KOPT-K1 (cell line): ENCODE results near the gene PRDM16.

Source experiments
- H3K27ac ChIP-seq: fragments of 200-600 bp; sonication (generic); 2 replicates; pipeline ENCODE4 v1.5.1; 2016; ENCODE audit warnings: antibody characterized with exemption, mild to moderate bottlenecking, low read depth, low read length; ENCODE audit not compliant: poor library complexity, severe bottlenecking
- H3K36me3 ChIP-seq: fragments of 200-600 bp; sonication (generic); 2 replicates; pipeline ENCODE4 v1.5.1; 2017; ENCODE audit warnings: antibody characterized with exemption, mild to moderate bottlenecking, low read length, moderate library complexity; ENCODE audit not compliant: insufficient read depth
- H3K9me3 ChIP-seq: fragments of 200-600 bp; sonication (generic); 2 replicates; pipeline ENCODE4 v1.5.1; 2017; ENCODE audit warnings: antibody characterized with exemption, low read length, mild to moderate bottlenecking; ENCODE audit not compliant: insufficient read depth, poor library complexity, severe bottlenecking

The PRDM16 gene

GRCh38 chr1:3175486-3175885 is 106.5 kb downstream of the PRDM16 start:
- Histone ChIP-seq H3K27ac (no peak overlapping the region), H3K36me3 (no peaks in the 10 kb centered on the region), H3K9me3 (peaks cover 6% of the 10 kb centered on the region)

GRCh38 chr1:3176028-3176427 is 107.0 kb downstream of the PRDM16 start:
- Histone ChIP-seq H3K36me3 (no peaks in the 10 kb centered on the region), H3K27ac (no peak overlapping the region), H3K9me3 (peaks cover 12% of the 10 kb centered on the region)

GRCh38 chr1:3176820-3177219 is 107.8 kb downstream of the PRDM16 start:
- no peak overlapping the region for H3K27ac ChIP-seq
- H3K9me3 ChIP-seq = peaks cover 20% of the 10 kb centered on the region
- H3K36me3 ChIP-seq = no peaks in the 10 kb centered on the region

GRCh38 chr1:3178279-3178678 is 109.3 kb downstream of the PRDM16 start:
- Histone ChIP-seq H3K36me3 (no peaks in the 10 kb centered on the region), H3K27ac (no peak overlapping the region), H3K9me3 (peaks cover 33% of the 10 kb centered on the region)

- Histone ChIP-seq H3K9me3 (peaks cover 33% of the 10 kb centered on the region), H3K36me3 (no peaks in the 10 kb centered on the region), H3K27ac (no peak overlapping the region)
These were observed 110.5 kb downstream of the PRDM16 start for GRCh38 chr1:3179471-3179870.

- H3K27ac ChIP-seq = no peak overlapping the region
- H3K9me3 ChIP-seq = peaks cover 33% of the 10 kb centered on the region
These were observed 111.9 kb downstream of the PRDM16 start for GRCh38 chr1:3180915-3181314.

GRCh38 chr1:3181956-3182355 is 113.0 kb downstream of the PRDM16 start:
- Histone ChIP-seq H3K27ac (no peak overlapping the region), H3K9me3 (peaks cover 33% of the 10 kb centered on the region), H3K36me3 (no peaks in the 10 kb centered on the region)

More at GRCh38 chr1:3180915-3181314, 111.9 kb downstream of the PRDM16 start:
- no peaks in the 10 kb centered on the region for H3K36me3 ChIP-seq

- Histone ChIP-seq H3K27ac (no peak overlapping the region), H3K36me3 (no peaks in the 10 kb centered on the region), H3K9me3 (peaks cover 33% of the 10 kb centered on the region)
These were observed 114.4 kb downstream of the PRDM16 start for GRCh38 chr1:3183411-3183810.

- Histone ChIP-seq H3K9me3 (peaks cover 33% of the 10 kb centered on the region), H3K27ac (no peak overlapping the region), H3K36me3 (no peaks in the 10 kb centered on the region)
These were observed 114.8 kb downstream of the PRDM16 start for GRCh38 chr1:3183813-3184212.

- Histone ChIP-seq H3K36me3 (no peaks in the 10 kb centered on the region), H3K27ac (no peak overlapping the region), H3K9me3 (peaks cover 33% of the 10 kb centered on the region)
These were observed 115.7 kb downstream of the PRDM16 start for GRCh38 chr1:3184666-3185065.

- peaks cover 21% of the 10 kb centered on the region for H3K9me3 ChIP-seq
- no peak overlapping the region for H3K27ac ChIP-seq
- no peaks in the 10 kb centered on the region for H3K36me3 ChIP-seq
These were observed 117.0 kb downstream of the PRDM16 start for GRCh38 chr1:3185896-3186525.

- no peak overlapping the region for H3K27ac ChIP-seq
- H3K9me3 ChIP-seq = peaks cover 16% of the 10 kb centered on the region
- H3K36me3 ChIP-seq = no peaks in the 10 kb centered on the region
These were observed 117.5 kb downstream of the PRDM16 start for GRCh38 chr1:3186526-3186921.

- Histone ChIP-seq H3K36me3 (no peaks in the 10 kb centered on the region), H3K9me3 (peaks cover 5% of the 10 kb centered on the region), H3K27ac (no peak overlapping the region)
These were observed 118.6 kb downstream of the PRDM16 start for GRCh38 chr1:3187415-3188149.

GRCh38 chr1:3188150-3188971 is 119.4 kb downstream of the PRDM16 start:
- H3K27ac ChIP-seq = no peak overlapping the region

GRCh38 chr1:3190256-3191041 is 121.4 kb downstream of the PRDM16 start:
- H3K27ac ChIP-seq = no peak overlapping the region
- no peaks in the 10 kb centered on the region for H3K9me3 ChIP-seq
- H3K36me3 ChIP-seq = no peaks in the 10 kb centered on the region

More at GRCh38 chr1:3188150-3188971, 119.4 kb downstream of the PRDM16 start:
- Histone ChIP-seq H3K9me3 (no peaks in the 10 kb centered on the region), H3K36me3 (no peaks in the 10 kb centered on the region)
